Measurements from ENCODE around the gene CCDC78. TPM values are rescaled to one million over a fixed set of nuclear protein-coding genes. Genes with fewer than 3 reads are reported as not detected.

The CCDC78 gene
- total RNA-seq, 1 donor from 2014 or later, result 3.9 TPM

Small RNA genes lying within 50 kb of the gene (microRNA-seq; reads per million reads assigned to microRNA genes)
- gene MIR662, result not detected

Other genes with a start within 250 kb of the CCDC78 start
- gene CAPN15, start 198.7 kb downstream of the CCDC78 start, total RNA-seq (ENCODE audit: low replicate concordance), result 50.1 and 52.3 TPM in 2 replicates
- 0.12 TPM in 2 replicates for gene PRR35, start 166.0 kb downstream of the CCDC78 start, total RNA-seq (ENCODE audit: low replicate concordance)
- gene NHLRC4, start 159.4 kb downstream of the CCDC78 start, total RNA-seq (ENCODE audit: low replicate concordance), result 0.52 and 1.4 TPM in 2 replicates
- 58.2 and 83.5 TPM in 2 replicates for gene PIGQ, start 156.5 kb downstream of the CCDC78 start, total RNA-seq (ENCODE audit: low replicate concordance)
- gene RAB40C, start 136.4 kb downstream of the CCDC78 start, total RNA-seq (ENCODE audit: low replicate concordance), result 21.4 and 26.5 TPM in 2 replicates
- 0.71 and 9.0 TPM in 2 replicates for gene WFIKKN1, start 95.5 kb downstream of the CCDC78 start, total RNA-seq (ENCODE audit: low replicate concordance)
- gene METTL26, start 90.1 kb downstream of the CCDC78 start, total RNA-seq (ENCODE audit: low replicate concordance), result 74.4 and 77.0 TPM in 2 replicates
- gene MCRIP2, start 84.6 kb downstream of the CCDC78 start, total RNA-seq (ENCODE audit: low replicate concordance), result 36.8 and 39.1 TPM in 2 replicates
- 75.8 and 102 TPM in 2 replicates for gene WDR90, start 77.1 kb downstream of the CCDC78 start, total RNA-seq (ENCODE audit: low replicate concordance)
- 146 and 163 TPM in 2 replicates for gene RHOT2, start 58.3 kb downstream of the CCDC78 start, total RNA-seq (ENCODE audit: low replicate concordance)
- gene RHBDL1, start 50.8 kb downstream of the CCDC78 start, total RNA-seq (ENCODE audit: low replicate concordance), result 2.2 and 2.7 TPM in 2 replicates
- 74.7 and 80.3 TPM in 2 replicates for gene STUB1, start 46.0 kb downstream of the CCDC78 start, total RNA-seq (ENCODE audit: low replicate concordance)
- 63.3 and 65.2 TPM in 2 replicates for gene JMJD8, start 42.1 kb downstream of the CCDC78 start, total RNA-seq (ENCODE audit: low replicate concordance)
- 18.2 and 21.0 TPM in 2 replicates for gene WDR24, start 36.0 kb downstream of the CCDC78 start, total RNA-seq (ENCODE audit: low replicate concordance)
- gene FBXL16, start 20.6 kb downstream of the CCDC78 start, total RNA-seq (ENCODE audit: low replicate concordance), result 3.9 and 4.3 TPM in 2 replicates
- 37.0 and 97.1 TPM in 2 replicates for gene METRN, start 11.3 kb downstream of the CCDC78 start, total RNA-seq (ENCODE audit: low replicate concordance)
- gene ANTKMT, start 5.3 kb downstream of the CCDC78 start, total RNA-seq (ENCODE audit: low replicate concordance), result 33.5 and 34.8 TPM in 2 replicates
- 5.6 and 8.5 TPM in 2 replicates for gene HAGHL, start 663 bp upstream of the CCDC78 start, total RNA-seq (ENCODE audit: low replicate concordance)
- 41.4 and 44.5 TPM in 2 replicates for gene CIAO3, start 14.6 kb upstream of the CCDC78 start, total RNA-seq (ENCODE audit: low replicate concordance)
- 0.77 and 0.81 TPM in 2 replicates for gene MSLN, start 34.3 kb upstream of the CCDC78 start, total RNA-seq (ENCODE audit: low replicate concordance)
- gene RPUSD1, start 61.9 kb upstream of the CCDC78 start, total RNA-seq (ENCODE audit: low replicate concordance), result 23.7 and 26.6 TPM in 2 replicates
- gene CHTF18, start 62.2 kb upstream of the CCDC78 start, total RNA-seq (ENCODE audit: low replicate concordance), result 53.4 and 105 TPM in 2 replicates
- not detected in 2 replicates for gene GNG13, start 74.3 kb upstream of the CCDC78 start, total RNA-seq (ENCODE audit: low replicate concordance)
- 20.8 and 21.4 TPM in 2 replicates for gene LMF1, start 244.5 kb upstream of the CCDC78 start, total RNA-seq (ENCODE audit: low replicate concordance)